Measurements from ENCODE around the gene ADD1. TPM values are rescaled to one million over a fixed set of nuclear protein-coding genes. Genes with fewer than 3 reads are reported as not detected.

Gene ADD1
- total RNA-seq, 6 experiments from 2014 or later, result 94.4 to 120 (median 103) TPM

DNA sequence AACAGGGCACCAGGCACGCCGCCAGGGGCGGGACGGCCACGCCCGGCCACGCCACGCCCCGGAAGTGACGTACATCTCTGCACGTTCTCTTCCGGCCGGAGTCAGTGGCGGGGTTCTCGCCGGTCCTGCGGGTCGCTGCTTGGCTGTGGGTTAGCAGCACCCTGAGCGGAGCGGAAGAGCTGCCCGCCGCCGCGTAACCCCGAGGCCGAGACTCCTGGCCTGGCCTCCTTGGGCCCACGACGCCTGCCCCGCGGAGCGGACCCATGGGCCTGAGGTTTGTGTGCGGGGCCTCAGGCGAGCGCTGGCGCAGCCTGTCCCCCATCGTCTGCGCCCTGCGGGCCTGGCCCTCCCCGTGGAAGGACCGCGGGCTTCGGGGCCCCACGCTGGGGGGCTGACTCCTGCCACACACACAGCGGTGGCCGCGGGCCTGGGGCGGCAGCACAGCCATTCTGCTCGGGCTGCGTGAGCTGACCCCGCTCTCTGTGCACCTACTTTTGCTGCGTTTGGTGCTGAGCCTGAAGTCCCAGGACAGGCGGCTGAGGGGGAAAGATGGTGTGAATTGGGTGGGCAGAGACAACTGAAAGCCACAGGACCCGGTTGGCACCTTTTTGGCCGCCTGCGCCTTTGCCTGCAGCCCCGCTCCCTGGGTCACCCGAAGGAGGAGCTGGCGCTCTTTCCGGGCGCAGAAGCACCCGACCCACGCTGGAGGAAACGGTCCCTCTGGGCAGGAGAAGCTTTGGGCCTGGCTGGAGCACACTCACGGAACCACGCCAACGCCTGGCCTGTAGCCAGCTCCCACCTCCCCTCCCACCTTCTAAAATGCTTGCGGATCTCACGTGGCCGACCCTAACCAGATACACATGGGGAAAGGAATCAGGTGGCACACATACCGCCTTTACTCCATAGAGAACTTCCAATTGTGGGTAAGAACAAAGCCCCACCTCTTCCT is 91.4 kb downstream of the ADD1 start:
- H3K4me3 ChIP-seq, result peak overlapping the region; percentile 95 to 100 (median 99)
- intact Hi-C loops (cut with DNase I), result loop anchor here in 1 of 2 donors (10.0 kb wide), 1 partner anchor 170 kb away; no protein-coding TSS in a partner anchor
- H3K4me1 ChIP-seq, result peaks cover 0 to 11% (median 3%) of the 10 kb centered on the region in 4 donors
- TF ChIP-seq, protein P1, sequence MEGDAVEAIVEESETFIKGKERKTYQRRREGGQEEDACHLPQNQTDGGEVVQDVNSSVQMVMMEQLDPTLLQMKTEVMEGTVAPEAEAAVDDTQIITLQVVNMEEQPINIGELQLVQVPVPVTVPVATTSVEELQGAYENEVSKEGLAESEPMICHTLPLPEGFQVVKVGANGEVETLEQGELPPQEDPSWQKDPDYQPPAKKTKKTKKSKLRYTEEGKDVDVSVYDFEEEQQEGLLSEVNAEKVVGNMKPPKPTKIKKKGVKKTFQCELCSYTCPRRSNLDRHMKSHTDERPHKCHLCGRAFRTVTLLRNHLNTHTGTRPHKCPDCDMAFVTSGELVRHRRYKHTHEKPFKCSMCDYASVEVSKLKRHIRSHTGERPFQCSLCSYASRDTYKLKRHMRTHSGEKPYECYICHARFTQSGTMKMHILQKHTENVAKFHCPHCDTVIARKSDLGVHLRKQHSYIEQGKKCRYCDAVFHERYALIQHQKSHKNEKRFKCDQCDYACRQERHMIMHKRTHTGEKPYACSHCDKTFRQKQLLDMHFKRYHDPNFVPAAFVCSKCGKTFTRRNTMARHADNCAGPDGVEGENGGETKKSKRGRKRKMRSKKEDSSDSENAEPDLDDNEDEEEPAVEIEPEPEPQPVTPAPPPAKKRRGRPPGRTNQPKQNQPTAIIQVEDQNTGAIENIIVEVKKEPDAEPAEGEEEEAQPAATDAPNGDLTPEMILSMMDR (IDR thresholded peaks at IDR 0.05), result peak in 3 of 4 donors; percentile 10 to 33 (median 10)
- peak; percentile 92 for TF ChIP-seq POLR2A (IDR thresholded peaks at IDR 0.05)
- peak overlapping the region; percentile 78 to 91 (median 83) for H3K27ac ChIP-seq
- peak; percentile 68 to 83 (median 80) for ATAC-seq
- peak; percentile 97 for DNase-seq
- H3K9me3 ChIP-seq, result no peaks in the 10 kb centered on the region
- under 1% methylated on average over 24 of the region's 70 CpGs for WGBS (ENCODE audit: insufficient coverage, low coverage, low lambda C conversion rate, missing lambda C conversion rate)
- H3K27me3 ChIP-seq, result no peaks in the 10 kb centered on the region
- peaks cover 0 to 25% (median 13%) of the 10 kb centered on the region in 4 donors for H3K36me3 ChIP-seq

DNA sequence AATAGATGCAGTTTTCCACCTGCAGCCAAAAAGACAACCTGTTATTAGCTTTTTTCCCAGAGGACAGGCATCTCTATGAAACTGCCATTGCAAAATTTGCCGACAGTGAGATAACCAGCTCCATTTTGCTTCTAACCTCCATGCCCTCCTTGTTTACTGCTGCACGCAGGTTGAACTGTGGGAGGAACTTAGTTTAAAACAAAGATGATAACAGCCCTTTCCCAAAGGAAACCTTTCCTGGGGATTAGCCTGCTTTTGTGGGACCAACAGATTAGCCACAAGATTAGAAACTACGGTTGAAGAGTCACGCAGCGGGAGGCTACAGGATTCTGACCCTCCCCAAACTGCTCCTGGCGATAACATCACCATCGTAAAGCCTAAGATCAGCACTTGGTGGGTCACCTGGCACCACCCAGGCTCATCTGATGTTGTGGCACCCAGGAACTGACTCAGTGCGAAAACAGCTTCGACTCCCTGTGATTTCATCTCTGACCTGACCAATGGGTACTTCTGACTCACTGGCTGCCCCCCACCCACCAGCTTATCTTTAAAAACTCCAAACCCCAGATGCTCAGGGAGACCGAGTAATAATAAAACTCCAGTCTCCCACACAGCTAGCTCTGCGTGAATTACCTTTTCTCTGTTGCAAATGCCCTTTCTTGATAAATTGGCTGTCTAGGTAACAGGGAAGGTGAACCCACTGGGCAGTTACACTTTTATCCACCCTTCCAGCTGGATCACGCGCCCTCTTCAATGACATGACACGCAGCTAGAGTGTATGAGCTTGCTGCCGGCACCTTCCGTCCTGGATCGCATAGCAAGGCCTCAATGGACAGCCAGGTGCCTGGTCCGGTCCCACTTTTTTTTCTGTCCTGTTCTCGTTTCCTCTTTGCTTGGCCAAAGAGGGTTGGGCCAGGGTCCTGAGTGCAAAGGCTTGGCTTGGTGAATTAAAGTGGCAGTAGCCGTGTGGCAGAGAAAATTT is 92.4 kb downstream of the ADD1 start:
- TF ChIP-seq POLR2A (IDR thresholded peaks at IDR 0.05), result no peak
- TF ChIP-seq, protein P1 (IDR thresholded peaks at IDR 0.05), result no peak
- Histone ChIP-seq H3K27ac (peak overlapping the region in 1 of 3 donors; percentile 83), H3K27me3 (no peaks in the 10 kb centered on the region), H3K36me3 (peaks cover 0 to 34% (median 19%) of the 10 kb centered on the region in 4 donors), H3K4me3 (peak overlapping the region; percentile 95 to 100 (median 99)), H3K4me1 (peaks cover 0 to 5% (median 2%) of the 10 kb centered on the region in 4 donors), H3K9me3 (no peaks in the 10 kb centered on the region)
- DNase-seq (peak; percentile 15 to 42 (median 41)), ATAC-seq (no peak)
- intact Hi-C loops (cut with DNase I), result loop anchor here in 1 of 2 donors (10.0 kb wide), 1 partner anchor 171 kb away; no protein-coding TSS in a partner anchor
- 69% methylated on average over 17 of the region's 20 CpGs for WGBS (ENCODE audit: insufficient coverage, low coverage, low lambda C conversion rate, missing lambda C conversion rate)

DNA sequence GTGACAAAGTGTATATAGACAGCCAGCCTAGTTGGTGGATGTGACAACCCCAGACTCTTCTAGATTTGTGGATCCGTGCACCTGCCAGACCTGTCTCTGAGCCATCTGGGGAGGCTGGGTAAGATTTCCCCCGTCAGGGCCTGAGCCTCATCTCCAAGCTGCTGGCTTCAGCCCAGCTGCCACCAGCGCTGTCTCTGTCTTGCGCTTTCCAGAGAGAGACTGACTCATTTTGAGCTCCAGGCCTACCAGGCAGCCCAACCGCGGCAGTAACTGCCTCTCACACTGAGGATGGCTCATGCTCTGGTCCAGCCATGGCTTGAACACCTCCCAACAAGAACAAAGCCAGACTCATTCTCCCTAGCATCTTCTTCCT is 93.1 kb downstream of the ADD1 start:
- 20% methylated on average over 1 of the region's 6 CpGs for WGBS (ENCODE audit: insufficient coverage, low coverage, low lambda C conversion rate, missing lambda C conversion rate)
- Histone ChIP-seq H3K27ac (peak overlapping the region in 1 of 3 donors; percentile 62), H3K4me3 (no peak overlapping the region), H3K9me3 (no peaks in the 10 kb centered on the region), H3K36me3 (peaks cover 0 to 41% (median 23%) of the 10 kb centered on the region in 4 donors), H3K27me3 (no peaks in the 10 kb centered on the region), H3K4me1 (peaks cover 0 to 5% (median 2%) of the 10 kb centered on the region in 4 donors)
- intact Hi-C loops (cut with DNase I), result loop anchor here in 1 of 2 donors (10.0 kb wide), 1 partner anchor 172 kb away; no protein-coding TSS in a partner anchor
- TF ChIP-seq, protein P1 (IDR thresholded peaks at IDR 0.05), result no peak
- no peak for TF ChIP-seq POLR2A (IDR thresholded peaks at IDR 0.05)
- peak; percentile 31 to 42 (median 40) for DNase-seq
- peak in 1 of 4 donors; percentile 1 for ATAC-seq

All from right lobe of liver (tissue), 6 donors.